IMR-90 (cell line): ENCODE measurements around the gene CHRNB1. TPM values are rescaled to one million over a fixed set of nuclear protein-coding genes. Genes with fewer than 3 reads are reported as not detected.
A peak's percentile ranks its signal among the peaks of the same experiment; 100 is the strongest.

Experiments used
- ATAC-seq: fragments of 200-7000 bp; cut with Tn5 transposase; 2 replicates; pipeline ENCODE4 v1.9.1; 2020; ENCODE audit warnings: low read depth, mild to moderate bottlenecking, moderate library complexity
- Bru-seq: library from RNA; stranded (reverse); fragments of 400-500 nt; gene quantifications from one replicate; lab custom pipeline; 2021; lab: Mats Ljungman, UMichigan
- BruChase-seq, 2 experiments: library from RNA; stranded (reverse); fragments of 400-500 nt; gene quantifications; one replicate each; lab custom pipeline; 2021; lab: Mats Ljungman, UMichigan
- BruUV-seq: library from RNA; stranded (reverse); fragments of 400-500 nt; replicated peaks from 2 replicates; lab custom pipeline; 2021; lab: Mats Ljungman, UMichigan
- CTCF ChIA-PET: fragments of 300-600 bp; formaldehyde crosslinking; extraction: SDS; loops from one replicate; lab custom pipeline; 2021; ENCODE audit warnings: antibody characterized with exemption; lab: Yijun Ruan, JAX
- POLR2A ChIA-PET: fragments of 300-600 bp; sonication (Branson Sonifier 250); formaldehyde crosslinking; loops from one replicate; lab custom pipeline; 2022; ENCODE audit warnings: antibody characterized with exemption; ENCODE audit not compliant: unreplicated experiment; lab: Charles Lee
- DNase-seq: peaks from one replicate; pipeline ENCODE4 v3.0.0; 2013
- H2AFZ ChIP-seq: replicated peaks from 2 replicates; pipeline ENCODE3; 2013; ENCODE audit warnings: low read length, mild to moderate bottlenecking; ENCODE audit not compliant: poor library complexity
- H2AK5ac ChIP-seq: 2 replicates; pipeline ENCODE4 v1.6.1; 2013; ENCODE audit warnings: low read depth, low read length, inconsistent platforms
- H2AK9ac ChIP-seq: replicated peaks from 2 replicates; pipeline ENCODE3; 2013; ENCODE audit warnings: mild to moderate bottlenecking, low read depth, low read length, moderate library complexity; ENCODE audit not compliant: poor library complexity
- H2BK120ac ChIP-seq: 2 replicates; pipeline ENCODE4 v1.6.1; 2013; ENCODE audit warnings: low read depth, low read length, inconsistent platforms
- H2BK15ac ChIP-seq: 3 replicates; pipeline ENCODE4 v1.6.1; 2013; ENCODE audit warnings: low read depth, low read length, inconsistent platforms
- H2BK20ac ChIP-seq: 2 replicates; pipeline ENCODE4 v1.6.1; 2013; ENCODE audit warnings: low read depth, mild to moderate bottlenecking, inconsistent platforms, low read length, moderate library complexity
- H2BK5ac ChIP-seq: 2 replicates; pipeline ENCODE4 v1.6.1; 2013; ENCODE audit warnings: mild to moderate bottlenecking, low read depth, low read length, inconsistent platforms; ENCODE audit not compliant: poor library complexity, severe bottlenecking
- H3K14ac ChIP-seq: replicated peaks from 2 replicates; pipeline ENCODE4 v1.6.1; 2013; ENCODE audit warnings: low read depth, low read length, inconsistent platforms
- H3K18ac ChIP-seq: 2 replicates; pipeline ENCODE4 v1.6.1; 2013; ENCODE audit warnings: low read depth, low read length, control low read depth
- H3K23ac ChIP-seq: 2 replicates; pipeline ENCODE4 v1.6.1; 2013; ENCODE audit warnings: low read depth, low read length, inconsistent platforms
- H3K27ac ChIP-seq: 2 replicates; pipeline ENCODE4 v1.5.1; 2013; ENCODE audit warnings: mild to moderate bottlenecking, control low read depth, low read length; ENCODE audit not compliant: insufficient read depth
- H3K27me3 ChIP-seq: 2 replicates; pipeline ENCODE4 v1.6.1; 2013; ENCODE audit warnings: low read length; ENCODE audit not compliant: control insufficient read depth, insufficient read depth
- H3K36me3 ChIP-seq: 2 replicates; pipeline ENCODE4 v1.6.1; 2013; ENCODE audit warnings: low read length, mixed read lengths; ENCODE audit not compliant: control insufficient read depth, insufficient read depth
- H3K4ac ChIP-seq: 2 replicates; pipeline ENCODE4 v1.6.1; 2013; ENCODE audit warnings: low read depth, low read length, inconsistent platforms
- H3K4me1 ChIP-seq: 2 replicates; pipeline ENCODE4 v1.6.1; 2013; ENCODE audit warnings: low read length, mixed read lengths; ENCODE audit not compliant: control insufficient read depth, insufficient read depth
- H3K4me2 ChIP-seq: 2 replicates; pipeline ENCODE4 v1.6.1; 2013; ENCODE audit warnings: low read depth, mild to moderate bottlenecking, control low read depth, low read length, moderate library complexity
- H3K4me3 ChIP-seq: 2 replicates; pipeline ENCODE4 v1.5.1; 2013; ENCODE audit warnings: low read depth, mild to moderate bottlenecking, control low read depth, low read length, moderate library complexity; ENCODE audit not compliant: insufficient read depth
- H3K56ac ChIP-seq: 2 replicates; pipeline ENCODE4 v1.6.1; 2013; ENCODE audit warnings: low read length, inconsistent platforms; ENCODE audit not compliant: insufficient read depth; ENCODE audit errors: extremely low read depth
- H3K79me1 ChIP-seq, 2 experiments: 2 replicates each; pipeline ENCODE4 v1.6.1; 2013; ENCODE audit warnings: low read length in 2 of 2, inconsistent platforms in 1 of 2, low read depth in 1 of 2
- H3K9ac ChIP-seq: 2 replicates; pipeline ENCODE4 v1.6.1; 2013; ENCODE audit warnings: low read depth, low read length, control low read depth
- H3K9me1 ChIP-seq: 2 replicates; pipeline ENCODE4 v1.6.1; 2013; ENCODE audit warnings: low read length, inconsistent platforms; ENCODE audit not compliant: insufficient read depth
- H3K9me3 ChIP-seq: 2 replicates; pipeline ENCODE4 v1.6.1; 2013; ENCODE audit warnings: low read length; ENCODE audit not compliant: control insufficient read depth, insufficient read depth
- H4K20me1 ChIP-seq: 2 replicates; pipeline ENCODE4 v1.6.1; 2013; ENCODE audit warnings: low read length, inconsistent platforms; ENCODE audit not compliant: insufficient read depth
- H4K5ac ChIP-seq: 2 replicates; pipeline ENCODE4 v1.6.1; 2013; ENCODE audit warnings: mild to moderate bottlenecking, low read depth, low read length, control low read depth
- H4K8ac ChIP-seq, 2 experiments: 2 replicates each; pipeline ENCODE4 v1.6.1; 2013; ENCODE audit warnings: low read depth in 2 of 2, low read length in 2 of 2, control low read depth in 1 of 2, inconsistent platforms in 1 of 2
- H4K91ac ChIP-seq: 2 replicates; pipeline ENCODE4 v1.6.1; 2013; ENCODE audit warnings: low read depth, low read length, inconsistent platforms; ENCODE audit not compliant: insufficient read depth
- BHLHE40 ChIP-seq: fragments of 150-350 bp; IDR thresholded peaks from 2 replicates; pipeline ENCODE4 v1.6.1; 2016; ENCODE audit warnings: mild to moderate bottlenecking, low read depth, low read length
- FOS ChIP-seq: fragments of 150-350 bp; IDR thresholded peaks from 2 replicates; pipeline ENCODE4 v1.6.1; 2016; ENCODE audit warnings: low read depth, low read length
- MXI1 ChIP-seq: IDR thresholded peaks from 2 replicates; pipeline ENCODE4 v1.6.1; 2012; ENCODE audit warnings: low read depth, mild to moderate bottlenecking, low read length, moderate library complexity, borderline replicate concordance
- NFE2L2 ChIP-seq: fragments of 150-350 bp; IDR thresholded peaks from 2 replicates; pipeline ENCODE4 v1.6.1; 2016; ENCODE audit warnings: low read depth, mild to moderate bottlenecking, low read length
- POLR2A ChIP-seq: IDR thresholded peaks from 2 replicates; pipeline ENCODE4 v1.6.1; 2012; ENCODE audit warnings: mild to moderate bottlenecking, low read depth, low read length
- RAD21 ChIP-seq: IDR thresholded peaks from 2 replicates; pipeline ENCODE4 v1.6.1; 2012; ENCODE audit warnings: low read length, improper control_type of control experiment
- RCOR1 ChIP-seq: IDR thresholded peaks from 2 replicates; pipeline ENCODE4 v1.6.1; 2012; ENCODE audit warnings: mild to moderate bottlenecking, low read length, improper control_type of control experiment; ENCODE audit not compliant: insufficient replicate concordance
- WGBS, 2 experiments: methylation state at CpG; one replicate each; pipeline versions ENCODE4 v1.1.5 to v1.1.7; 2013; ENCODE audit warnings: missing lambda C conversion rate in 2 of 2; ENCODE audit not compliant: insufficient read length in 1 of 2; ENCODE audit errors: extremely low coverage in 2 of 2; 5-methylcytosine and 5-hydroxymethylcytosine counted together
- dilution Hi-C: fragments of 300-500 bp; cut with HindIII; formaldehyde crosslinking; loops from one replicate; pipeline ENCODE4 v1.14.3; 2018; ENCODE audit warnings: low sequenced_read_pairs; ENCODE audit not compliant: unreplicated experiment
- in situ Hi-C: fragments of 300-500 bp; cut with MboI; formaldehyde crosslinking; loops from 3 replicates; pipeline ENCODE4 v1.14.3; 2019; ENCODE audit warnings: low sequenced_read_pairs, inconsistent platforms, mixed read lengths
- intact Hi-C: fragments of 100-400 bp; cut with micrococcal nuclease; formaldehyde crosslinking; loops from 2 replicates; pipeline ENCODE4 v1.10.0; 2022
- long read RNA-seq: library from polyadenylated mRNA; unstranded; transcript quantifications from one replicate; pipeline ENCODE4 v2.0.0, GENCODE V29; 2021; ENCODE audit not compliant: unreplicated experiment
- polyA plus RNA-seq, 3 experiments: library from polyadenylated mRNA; depleted of rRNA; stranded (reverse); fragments of >200 nt; gene quantifications; 2 replicates each; pipeline ENCODE4 v1.2.3, GENCODE V29; 2012; ENCODE audit warnings: low replicate concordance in 1 of 3
- total RNA-seq: library from RNA; depleted of rRNA; stranded (reverse); fragments of >200 nt; gene quantifications from 2 replicates; pipeline ENCODE4 v1.2.3, GENCODE V29; 2012; rRNA removed
- TF ChIP-seq, protein P1 (sequence below): fragments of 150-350 bp; IDR thresholded peaks from 2 replicates; pipeline ENCODE4 v1.6.1; 2016; ENCODE audit warnings: low read depth, mild to moderate bottlenecking, low read length, moderate library complexity, borderline replicate concordance

Gene CHRNB1, protein sequence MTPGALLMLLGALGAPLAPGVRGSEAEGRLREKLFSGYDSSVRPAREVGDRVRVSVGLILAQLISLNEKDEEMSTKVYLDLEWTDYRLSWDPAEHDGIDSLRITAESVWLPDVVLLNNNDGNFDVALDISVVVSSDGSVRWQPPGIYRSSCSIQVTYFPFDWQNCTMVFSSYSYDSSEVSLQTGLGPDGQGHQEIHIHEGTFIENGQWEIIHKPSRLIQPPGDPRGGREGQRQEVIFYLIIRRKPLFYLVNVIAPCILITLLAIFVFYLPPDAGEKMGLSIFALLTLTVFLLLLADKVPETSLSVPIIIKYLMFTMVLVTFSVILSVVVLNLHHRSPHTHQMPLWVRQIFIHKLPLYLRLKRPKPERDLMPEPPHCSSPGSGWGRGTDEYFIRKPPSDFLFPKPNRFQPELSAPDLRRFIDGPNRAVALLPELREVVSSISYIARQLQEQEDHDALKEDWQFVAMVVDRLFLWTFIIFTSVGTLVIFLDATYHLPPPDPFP
- 4.2 and 4.3 TPM in 2 replicates for total RNA-seq
- 6.0 and 6.4 TPM in 2 replicates for polyA plus RNA-seq (2012; rRNA removed)
- 7.0 and 8.0 TPM in 2 replicates for polyA plus RNA-seq (2012; cell fraction: cytosol; rRNA removed)
- 0.76 and 1.6 TPM in 2 replicates for polyA plus RNA-seq (2012; cell fraction: nucleus; rRNA removed; ENCODE audit: low replicate concordance)
- Bru-seq, nascent RNA: percentile 29 among the genes with signal in this experiment
- percentile 31 among the genes with signal in this experiment for BruChase-seq, experiment 1, labeled RNA remaining after a 6-hour chase
- BruChase-seq, experiment 2, labeled RNA remaining after a 2-hour chase: percentile 27 among the genes with signal in this experiment
- long read RNA-seq, partial matches to known transcripts: 0 of 3 reads
- long read RNA-seq, other reads (novel, unspliced or antisense): 0 of 3 reads

- Histone ChIP-seq H4K5ac (no peak within 1 kb of the TSS), H3K4me1 (peaks cover 22% of the 10 kb centered on the region), H3K36me3 (no peaks in the 10 kb centered on the region), H2AK5ac (peak within 1 kb of the TSS; percentile 45; the same call in 1 of the 2 replicates), H3K4me2 (peak within 1 kb of the TSS; percentile 81), H2BK20ac (no peak within 1 kb of the TSS), H3K27ac (no peak within 1 kb of the TSS), H3K18ac (no peak within 1 kb of the TSS), H3K56ac (no peak within 1 kb of the TSS), H2BK5ac (peak within 1 kb of the TSS; percentile 10), H2BK15ac (no peak within 1 kb of the TSS; the same call in 2 of the 3 replicates), H3K79me1 (no peaks in the 10 kb centered on the region), H3K14ac (no peak within 1 kb of the TSS), H3K27me3 (peaks cover 37% of the 10 kb centered on the region), H2AFZ (peak within 1 kb of the TSS; percentile 91), H3K4ac (peak within 1 kb of the TSS; percentile 22; the same call in 1 of the 2 replicates), H3K9me3 (no peaks in the 10 kb centered on the region), H4K8ac (peak within 1 kb of the TSS in 1 of 2 experiments; percentile 36; a peak in 1 of 4 replicates), H4K91ac (no peak within 1 kb of the TSS), H4K20me1 (0 out of 2 replicates have a peak, but pooled peaks cover 3% of the 10 kb centered on the region), H2BK120ac (no peak within 1 kb of the TSS), H3K23ac (peak within 1 kb of the TSS; percentile 24; the same call in 1 of the 2 replicates), H3K9ac (no peak within 1 kb of the TSS), H3K9me1 (0 out of 2 replicates have a peak, but pooled peaks cover 8% of the 10 kb centered on the region), H3K4me3 (peak within 1 kb of the TSS; percentile 32), H2AK9ac (peak within 1 kb of the TSS; percentile 75)
- CTCF ChIA-PET: interaction anchor here (1.4 kb wide), 1 partner anchor 9 kb away, joined by 6 read pairs; no protein-coding TSS in a partner anchor
- ATAC-seq (peak; percentile 82), DNase-seq (peak; percentile 27)
- no TSS peak for BruUV-seq
- intact Hi-C loops (no loop called here), dilution Hi-C loops (no loop called here), in situ Hi-C loops (no loop called here)
- TF ChIP-seq NFE2L2 (no peak), FOS (no peak), BHLHE40 (no peak), MXI1 (no peak), RCOR1 (no peak), POLR2A (no peak), RAD21 (no peak)
- TF ChIP-seq, protein P1, sequence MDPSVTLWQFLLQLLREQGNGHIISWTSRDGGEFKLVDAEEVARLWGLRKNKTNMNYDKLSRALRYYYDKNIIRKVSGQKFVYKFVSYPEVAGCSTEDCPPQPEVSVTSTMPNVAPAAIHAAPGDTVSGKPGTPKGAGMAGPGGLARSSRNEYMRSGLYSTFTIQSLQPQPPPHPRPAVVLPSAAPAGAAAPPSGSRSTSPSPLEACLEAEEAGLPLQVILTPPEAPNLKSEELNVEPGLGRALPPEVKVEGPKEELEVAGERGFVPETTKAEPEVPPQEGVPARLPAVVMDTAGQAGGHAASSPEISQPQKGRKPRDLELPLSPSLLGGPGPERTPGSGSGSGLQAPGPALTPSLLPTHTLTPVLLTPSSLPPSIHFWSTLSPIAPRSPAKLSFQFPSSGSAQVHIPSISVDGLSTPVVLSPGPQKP: no peak
- 10% methylated on average over 23 of the region's 51 CpGs; no CpG with 5 or more reads in 1 of the 2 experiments for WGBS, 2 experiments
- POLR2A ChIA-PET: interaction anchor here (0.7 kb wide), 1 partner anchor 33 kb away, joined by 3 read pairs; no protein-coding TSS in a partner anchor
These were observed at the start of gene CHRNB1 for GRCh38 chr17:7444682-7445618. Gene CHRNB1 (plus strand): TSS chr17:7445061. CDS start chr17:7445128, 67 bp downstream.
